Upper lobe of left lung (tissue), 4 donors: Measurements from ENCODE around the gene KCNQ2.

Source experiments
- CTCF ChIP-seq, 6 experiments: fragments of 450-650 bp in 4 of 6; fragments of 200-600 bp in 2 of 6; sonication (generic) in 2 of 6; IDR thresholded peaks; one replicate each; pipeline ENCODE4 v1.5.1; 2016 to 2019; ENCODE audit warnings: antibody characterized with exemption in 6 of 6
- EP300 ChIP-seq, 4 donors: sonication (generic); formaldehyde crosslinking; IDR thresholded peaks; one replicate each; pipeline ENCODE4 v1.5.1; 2017; ENCODE audit warnings: antibody characterized with exemption in 4 of 4, control low read depth in 2 of 4
- POLR2AphosphoS5 ChIP-seq, 2 donors: sonication (generic); formaldehyde crosslinking; IDR thresholded peaks; one replicate each; pipeline ENCODE4 v1.5.1; 2017; ENCODE audit warnings: antibody characterized with exemption in 2 of 2

GRCh38 chr20:63471717-63471980 lies 806 bp downstream of the KCNQ2 start:
- TF ChIP-seq CTCF (IDR thresholded peaks at IDR 0.05) (no peak), POLR2AphosphoS5 (IDR thresholded peaks at IDR 0.05) (no peak), EP300 (IDR thresholded peaks at IDR 0.05) (no peak)
